ENCODE measurements around the gene SCN1B.
"Not testable (repeated sequence)": the region's sequence is repeated elsewhere in the genome, so short reads cannot be mapped to it uniquely, and the experiment has no call there.

Gene SCN1B

DNA sequence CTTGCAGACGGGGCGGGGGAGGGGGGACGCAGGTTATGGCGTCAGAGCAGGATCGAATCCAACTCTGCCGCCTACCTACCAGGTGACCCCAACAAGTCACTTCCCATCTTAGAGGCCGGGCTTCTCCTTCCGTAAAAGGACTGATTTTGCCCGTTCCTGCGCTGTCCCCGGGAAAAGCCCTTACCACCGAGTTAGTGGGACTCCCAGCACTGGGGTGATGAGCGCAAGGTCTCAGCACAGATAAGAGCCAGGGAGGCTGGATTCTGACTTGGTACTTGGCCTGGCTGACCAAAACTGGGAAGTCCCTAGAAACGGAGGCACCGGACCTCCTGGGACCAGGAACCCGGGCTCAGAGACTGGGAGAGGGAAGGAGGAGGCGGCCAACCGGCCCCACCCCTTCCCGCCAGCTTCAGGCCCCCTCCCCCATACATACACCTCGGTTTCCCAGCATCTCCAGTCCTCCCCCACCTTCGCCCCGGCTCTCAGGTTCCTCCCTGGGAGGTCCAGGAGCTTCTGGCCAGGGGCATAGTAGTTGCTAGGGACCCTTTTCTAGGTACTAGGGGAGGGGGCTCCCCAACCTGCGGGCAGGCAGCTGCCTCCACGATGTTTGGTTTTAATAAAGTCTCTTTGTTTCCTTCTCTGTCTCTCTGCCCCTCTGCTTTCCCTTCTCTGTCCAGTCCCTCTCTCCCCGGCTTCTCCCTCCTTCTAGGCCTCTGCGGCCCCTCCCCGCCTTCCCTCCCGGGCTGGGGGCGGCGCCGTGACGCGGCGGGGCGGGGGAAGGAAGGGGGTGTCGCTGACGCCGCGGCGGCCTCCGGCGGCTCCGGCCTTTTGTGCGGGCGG lies 30.6 kb upstream of the SCN1B start, which contains the start of gene GRAMD1A:
GRAMD1A (plus strand) TSS at position 826 of the 840 bp plus-strand sequence. CDS start 156 bp downstream, outside the sequence.
- DNase-seq = peak; percentile 35 to 92 (median 84)
- intact Hi-C loops (cut with DNase I) = no loop called here

- intact Hi-C loops (cut with DNase I) = no loop called here
- DNase-seq = no peak
Measured at GRCh38 chr19:35000338-35000646, 30.0 kb upstream of the SCN1B start.

- intact Hi-C loops (cut with DNase I) = no loop called here
Measured at GRCh38 chr19:35000647-35001501, 29.4 kb upstream of the SCN1B start.

DNA sequence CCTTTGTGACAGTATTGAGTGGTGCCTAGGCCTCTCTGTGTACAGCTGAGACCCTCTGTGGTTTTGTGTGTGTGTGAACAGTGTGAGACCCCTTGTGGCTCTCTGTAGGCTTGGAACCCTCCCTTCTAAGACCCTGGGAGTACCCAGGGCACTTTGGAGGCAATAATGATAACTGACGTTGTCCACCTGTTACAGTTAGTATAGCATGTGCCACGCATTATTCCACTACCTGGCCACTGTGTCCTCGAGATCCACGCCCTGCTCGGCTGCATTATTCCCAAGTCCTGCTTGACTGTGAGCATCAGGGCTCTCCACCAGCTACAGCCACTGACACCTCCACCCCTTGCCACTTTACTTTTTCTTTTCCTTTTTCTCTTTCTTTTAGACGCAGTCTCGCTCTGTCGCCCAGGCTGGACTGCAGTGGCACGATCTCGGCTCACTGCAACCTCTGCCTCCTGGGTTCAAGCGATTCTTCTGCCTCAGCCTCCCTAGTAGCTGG lies 28.2 kb upstream of the SCN1B start:
- intact Hi-C loops (cut with DNase I) = no loop called here
- no peak for DNase-seq

More at GRCh38 chr19:35000647-35001501, 29.4 kb upstream of the SCN1B start:
- peak in 9 of 42 donors; percentile 11 to 40 (median 20) for DNase-seq

GRCh38 chr19:35004517-35005255 lies 25.6 kb upstream of the SCN1B start:
- DNase-seq = no peak
- intact Hi-C loops (cut with DNase I) = no loop called here

- DNase-seq = no peak
- intact Hi-C loops (cut with DNase I) = no loop called here
Measured at GRCh38 chr19:35005256-35005977, 24.9 kb upstream of the SCN1B start.

GRCh38 chr19:35006007-35006341 lies 24.3 kb upstream of the SCN1B start:
- intact Hi-C loops (cut with DNase I); DNase-seq: not testable (repeated sequence)

GRCh38 chr19:35006342-35006998 lies 23.8 kb upstream of the SCN1B start:
- DNase-seq = no peak
- intact Hi-C loops (cut with DNase I) = no loop called here

DNA sequence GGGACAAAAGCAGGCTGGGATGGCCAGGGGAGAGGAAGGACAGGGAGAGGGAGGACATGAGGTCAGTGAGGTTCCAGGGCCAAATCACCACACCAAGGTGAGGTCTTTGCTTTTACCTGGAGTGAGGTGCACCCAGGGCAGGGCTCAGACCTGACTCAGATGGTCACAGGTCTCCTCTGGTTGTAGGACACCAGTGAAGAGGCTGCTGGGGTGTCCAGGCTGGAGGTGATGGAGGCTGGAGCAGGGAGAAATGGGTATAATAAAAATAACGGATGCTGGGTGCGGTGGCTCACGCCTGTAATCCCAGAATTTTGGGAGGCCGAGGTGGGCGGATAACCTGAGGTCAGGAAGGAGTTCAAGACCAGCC lies 23.3 kb upstream of the SCN1B start:
- DNase-seq = no peak
- intact Hi-C loops (cut with DNase I) = no loop called here

DNA sequence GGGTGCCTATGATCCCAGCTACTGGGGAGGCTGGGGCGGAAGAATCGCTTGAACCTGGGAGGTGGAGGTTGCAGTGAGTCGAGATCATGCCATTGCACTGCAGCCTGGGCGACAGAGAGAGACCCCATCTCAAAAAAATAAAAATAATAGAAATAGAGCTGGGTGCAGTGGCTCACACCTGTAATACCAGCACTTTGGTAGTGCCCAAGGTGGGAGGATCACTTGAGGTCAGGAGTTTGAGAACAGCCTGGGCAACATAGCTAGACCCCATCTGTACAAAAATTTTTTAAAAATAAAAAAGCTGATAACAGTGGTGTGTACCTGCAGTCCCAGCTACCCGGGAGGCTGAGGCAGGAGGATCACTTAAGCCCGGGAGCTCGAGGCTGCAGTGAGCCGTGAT lies 22.8 kb upstream of the SCN1B start:
- intact Hi-C loops (cut with DNase I) = not testable (repeated sequence)

GRCh38 chr19:35008891-35009341 lies 21.4 kb upstream of the SCN1B start:
- DNase-seq = no peak
- intact Hi-C loops (cut with DNase I) = no loop called here

More for the DNA sequence above, 22.8 kb upstream of the SCN1B start:
- not testable (repeated sequence) for DNase-seq

DNA sequence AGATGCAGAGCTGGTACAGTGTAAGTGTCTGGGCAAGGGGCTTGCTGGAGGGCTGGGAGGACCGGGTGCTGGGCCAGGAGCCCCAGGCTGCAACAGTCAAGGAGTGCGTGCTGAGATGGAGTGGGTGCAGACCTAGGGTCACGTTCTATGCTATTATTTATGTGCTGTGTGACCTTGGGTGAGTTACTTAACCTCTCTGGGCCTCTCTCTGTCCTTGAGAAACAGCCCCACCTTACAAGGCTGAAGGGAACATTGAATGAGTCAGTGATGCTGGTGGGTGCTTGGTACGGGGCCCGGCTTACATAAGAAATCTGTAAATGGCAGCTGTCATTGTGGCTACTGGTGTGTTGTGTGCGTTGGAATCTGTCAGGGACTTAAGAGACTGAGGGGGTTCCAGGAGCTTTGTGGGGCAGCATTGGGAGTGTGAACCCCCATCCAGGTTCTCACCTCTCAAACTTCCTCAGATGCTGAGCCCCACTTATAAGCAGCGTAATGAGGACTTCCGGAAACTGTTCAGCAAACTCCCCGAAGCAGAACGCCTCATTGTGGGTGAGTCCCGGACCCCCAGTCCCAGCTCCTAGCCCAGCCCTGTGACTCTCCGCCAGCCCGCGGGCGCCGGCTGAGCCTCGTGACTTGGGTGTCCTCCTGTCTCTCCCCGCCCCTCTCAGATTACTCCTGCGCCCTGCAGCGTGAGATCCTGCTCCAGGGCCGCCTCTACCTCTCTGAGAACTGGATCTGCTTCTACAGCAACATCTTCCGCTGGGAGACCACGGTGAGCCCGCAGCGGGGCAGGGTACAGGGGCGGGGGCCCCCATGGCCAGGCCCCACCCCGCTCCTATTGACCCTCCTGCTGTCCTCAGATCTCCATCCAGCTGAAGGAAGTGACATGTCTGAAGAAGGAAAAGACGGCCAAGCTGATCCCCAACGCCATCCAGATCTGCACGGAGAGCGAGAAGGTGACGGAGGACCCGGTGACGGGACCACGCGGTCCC lies 20.6 kb upstream of the SCN1B start:
- intact Hi-C loops (cut with DNase I) = no loop called here
- peak in 1 of 42 donors; percentile 33 for DNase-seq

- intact Hi-C loops (cut with DNase I) = no loop called here
- DNase-seq = no peak
Measured at GRCh38 chr19:35011091-35011689, 19.1 kb upstream of the SCN1B start.

- DNase-seq = no peak
- intact Hi-C loops (cut with DNase I) = no loop called here
Measured at GRCh38 chr19:35011737-35012682, 18.3 kb upstream of the SCN1B start.

- intact Hi-C loops (cut with DNase I) = loop anchor here (1.0 kb wide), 1 partner anchor 42 kb away; no protein-coding TSS in a partner anchor
- peak; percentile 39 to 86 (median 66) for DNase-seq
Measured at GRCh38 chr19:35013041-35013819, 17.0 kb upstream of the SCN1B start.

Data from head of caudate nucleus (tissue), 42 donors.